Head of caudate nucleus (tissue), 42 donors: ENCODE data around the gene PCDH20.
"Not testable (repeated sequence)": the region's sequence is repeated elsewhere in the genome, so short reads cannot be mapped to it uniquely, and the experiment has no call there.

Source experiments
- DNase-seq, 42 donors: peaks; one replicate each; pipeline versions ENCODE4 v3.0.0 to v3.0.0-alpha.2; 2020 to 2021; ENCODE audit warnings: mixed read lengths in 7 of 42
- intact Hi-C: fragments of 100-400 bp; cut with DNase I; formaldehyde crosslinking; loops from one replicate; pipeline ENCODE4 v1.15.0; 2022

PCDH20 gene

DNA sequence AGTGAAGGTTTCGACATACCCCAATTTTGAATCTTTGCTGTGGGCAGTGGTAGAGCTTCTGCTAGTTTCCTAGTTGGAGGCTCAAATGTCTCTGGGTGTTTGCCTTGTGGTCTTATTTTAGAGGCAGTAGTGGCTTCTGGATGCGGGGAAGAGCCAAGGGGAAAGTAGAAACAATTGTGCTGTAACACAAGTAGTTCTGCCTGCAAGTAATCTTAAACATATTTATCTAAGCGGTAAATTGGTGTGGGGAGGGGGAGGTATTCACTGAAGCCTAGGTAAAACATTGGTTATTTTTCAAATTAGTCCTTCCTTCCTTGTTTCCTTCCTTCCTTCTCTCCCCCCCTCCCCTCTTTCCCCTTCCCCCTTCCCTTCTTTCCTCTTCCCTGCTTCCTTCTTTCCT lies at the start of gene PCDH20:
PCDH20 (minus strand) TSS at position 101 of the 400 bp plus-strand sequence. CDS start 691 bp downstream, outside the sequence.
- no peak for DNase-seq
- intact Hi-C loops: no loop called here

DNA sequence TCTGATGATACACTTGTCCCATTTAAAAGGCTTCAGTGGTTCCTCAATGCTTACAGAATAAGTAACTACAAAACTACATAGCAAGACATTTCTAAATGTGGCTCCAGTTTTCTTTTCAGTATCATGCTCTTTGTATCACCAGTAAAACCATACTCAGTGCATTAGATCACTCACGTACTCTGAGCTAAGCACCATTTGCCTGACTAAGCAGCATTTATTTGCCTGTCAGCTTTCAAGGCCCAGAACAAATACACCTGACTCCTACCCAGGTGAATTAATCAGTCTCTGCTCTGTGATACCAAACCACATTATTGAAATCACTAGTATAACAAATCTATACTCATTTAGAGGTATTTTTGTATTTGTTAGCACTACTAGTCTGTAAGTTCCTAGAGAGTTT lies 47.4 kb upstream of the PCDH20 start:
- intact Hi-C loops: no loop called here
- DNase-seq: no peak

DNA sequence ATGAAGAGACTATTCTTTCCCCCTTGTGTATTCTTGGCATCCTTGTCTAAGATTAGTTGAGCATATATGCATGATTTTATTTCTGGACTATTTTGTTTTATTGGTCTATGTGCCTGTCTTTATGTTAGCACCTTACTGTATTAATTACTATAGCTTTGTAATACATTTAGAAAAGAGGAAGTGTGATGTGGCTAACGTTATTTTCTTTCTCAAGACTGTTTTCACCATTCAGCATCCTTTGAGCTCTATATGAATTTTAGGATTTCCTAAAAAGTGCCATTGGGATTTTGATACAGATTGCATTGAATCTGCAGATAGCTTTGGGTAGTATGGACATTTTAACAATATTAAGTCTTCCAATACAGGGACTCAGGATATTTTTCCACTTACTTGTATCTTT lies 37.5 kb upstream of the PCDH20 start:
- DNase-seq: no peak
- intact Hi-C loops: no loop called here

- no peak for DNase-seq
- intact Hi-C loops: no loop called here
Measured at GRCh38 chr13:61432029-61432428, 16.4 kb upstream of the PCDH20 start.

- DNase-seq: no peak
- intact Hi-C loops: no loop called here
Measured at GRCh38 chr13:61423915-61424314, 8.3 kb upstream of the PCDH20 start.

GRCh38 chr13:61417086-61417570 lies 1.5 kb upstream of the PCDH20 start:
- intact Hi-C loops: no loop called here
- DNase-seq: no peak

GRCh38 chr13:61415058-61415721 lies 459 bp downstream of the PCDH20 start:
- intact Hi-C loops: no loop called here
- peak; percentile 26 to 86 (median 68) for DNase-seq

GRCh38 chr13:61414686-61415057 lies 977 bp downstream of the PCDH20 start:
- intact Hi-C loops: no loop called here
- peak in 17 of 42 donors; percentile 2 to 45 (median 20) for DNase-seq

DNA sequence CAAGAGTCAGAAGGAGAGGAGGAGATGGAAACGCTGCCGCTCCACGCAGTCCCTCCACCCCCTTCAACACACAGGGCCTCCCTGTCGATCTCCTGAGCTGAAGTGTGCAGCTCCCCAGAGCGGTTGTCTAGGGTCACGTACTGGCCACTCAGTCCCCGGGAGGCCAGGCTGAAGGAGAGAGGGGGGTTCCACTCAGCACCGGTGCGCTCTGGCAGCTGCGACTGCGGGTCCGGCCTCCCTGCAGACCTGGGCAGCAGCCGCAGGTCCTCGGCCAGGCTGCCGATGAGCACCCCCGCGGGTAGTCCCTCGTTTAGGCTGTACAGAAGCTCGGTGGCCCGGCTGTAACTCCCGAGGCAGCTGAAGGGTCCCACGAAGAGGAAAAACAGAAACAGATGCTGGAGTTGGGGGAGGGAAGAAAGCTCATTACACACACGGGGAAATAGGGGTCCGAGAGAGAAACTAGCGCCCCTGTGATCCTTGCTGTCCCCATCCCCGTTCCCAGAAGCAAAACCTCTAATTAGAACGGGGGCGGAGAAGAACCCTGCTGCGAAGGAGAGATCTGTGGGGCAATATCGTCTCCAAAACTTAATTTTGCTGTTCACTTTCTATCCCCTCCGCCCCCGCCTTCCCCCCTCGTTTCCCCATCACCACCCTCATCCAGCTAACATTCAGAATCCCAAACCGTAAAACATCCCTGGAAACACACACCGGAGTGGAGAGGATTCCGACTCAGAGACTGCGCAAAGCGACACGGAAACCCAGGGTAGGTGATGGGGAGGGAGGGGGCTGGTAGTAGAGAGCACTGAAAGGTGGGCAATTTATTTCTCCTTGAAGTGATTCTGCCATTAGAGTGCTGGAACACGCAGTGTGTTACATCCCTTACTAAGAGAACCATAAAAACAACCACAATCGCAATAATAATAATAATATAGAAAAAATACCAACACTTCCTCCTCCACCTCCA lies 1.8 kb downstream of the PCDH20 start:
- intact Hi-C loops: no loop called here
- peak in 39 of 42 donors; percentile 10 to 74 (median 38) for DNase-seq

- intact Hi-C loops: no loop called here
- peak in 4 of 42 donors; percentile 16 to 51 (median 28) for DNase-seq
Measured at GRCh38 chr13:61410669-61411297, 4.9 kb downstream of the PCDH20 start.

GRCh38 chr13:61410266-61410665 lies 5.4 kb downstream of the PCDH20 start:
- intact Hi-C loops: no loop called here

GRCh38 chr13:61408571-61408970 lies 7.1 kb downstream of the PCDH20 start:
- intact Hi-C loops: no loop called here

More at GRCh38 chr13:61410266-61410665, 5.4 kb downstream of the PCDH20 start:
- no peak for DNase-seq

DNA sequence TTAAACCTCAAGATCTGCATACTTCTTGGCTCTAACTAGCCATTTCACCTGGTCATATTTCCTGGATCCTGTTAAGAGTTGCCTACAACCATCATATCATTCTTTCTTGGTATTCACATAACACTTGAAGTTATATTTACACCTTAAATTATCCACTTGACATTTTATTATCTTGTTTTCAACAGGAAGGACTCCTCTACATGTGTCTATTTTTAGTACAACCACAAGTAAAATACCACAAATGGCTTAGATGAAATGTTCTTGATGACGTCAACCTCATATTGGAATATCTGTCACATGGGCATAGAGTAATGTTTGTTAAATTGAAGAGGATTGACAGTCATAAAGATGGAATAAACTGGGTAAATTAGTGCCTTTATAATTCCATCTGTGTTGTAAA lies 9.4 kb downstream of the PCDH20 start:
- intact Hi-C loops: no loop called here
- no peak for DNase-seq

More at GRCh38 chr13:61408571-61408970, 7.1 kb downstream of the PCDH20 start:
- DNase-seq: no peak

DNA sequence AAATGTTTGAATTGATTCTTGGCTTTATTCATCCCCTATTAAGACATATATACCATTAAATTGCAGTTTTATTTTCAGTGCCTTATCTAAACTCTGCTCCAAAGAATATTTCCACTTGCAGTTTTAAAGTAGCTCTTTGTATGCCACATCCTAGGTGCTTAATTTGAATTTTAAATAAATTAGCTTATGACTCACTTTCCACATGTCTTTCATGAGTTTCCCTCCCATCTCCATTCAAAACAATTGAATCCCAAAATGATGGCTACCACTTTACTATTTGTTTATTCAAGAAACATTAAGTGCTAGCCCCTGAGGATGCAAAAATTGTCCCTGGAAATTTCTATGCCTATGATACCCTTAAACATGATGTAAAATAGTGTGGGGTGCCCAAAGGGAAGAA lies 19.5 kb downstream of the PCDH20 start:
- DNase-seq: no peak
- intact Hi-C loops: no loop called here

GRCh38 chr13:61391426-61391825 lies 24.2 kb downstream of the PCDH20 start:
- intact Hi-C loops: no loop called here
- no peak for DNase-seq

DNA sequence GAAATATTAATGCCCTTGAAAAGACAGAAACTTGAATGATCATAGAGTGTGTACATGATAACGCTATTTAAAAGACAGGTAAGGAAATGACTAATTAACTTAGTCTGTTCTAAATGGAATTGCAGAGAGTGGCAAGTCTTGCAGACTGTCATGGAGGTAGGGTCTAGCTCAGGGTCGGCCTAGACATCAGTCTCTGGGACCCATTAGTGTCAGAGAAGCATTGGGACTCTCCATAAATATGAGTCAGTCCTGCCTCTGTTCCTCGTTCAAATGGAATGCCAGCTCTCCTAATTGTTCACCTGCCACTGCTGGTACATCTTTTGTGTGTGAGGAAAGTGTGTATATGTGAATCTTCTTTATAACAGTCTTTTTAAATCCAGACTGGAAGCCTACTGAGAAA lies 28.0 kb downstream of the PCDH20 start:
- intact Hi-C loops: no loop called here
- DNase-seq: no peak

GRCh38 chr13:61383111-61383510 lies 32.5 kb downstream of the PCDH20 start:
- DNase-seq: no peak
- intact Hi-C loops: no loop called here

DNA sequence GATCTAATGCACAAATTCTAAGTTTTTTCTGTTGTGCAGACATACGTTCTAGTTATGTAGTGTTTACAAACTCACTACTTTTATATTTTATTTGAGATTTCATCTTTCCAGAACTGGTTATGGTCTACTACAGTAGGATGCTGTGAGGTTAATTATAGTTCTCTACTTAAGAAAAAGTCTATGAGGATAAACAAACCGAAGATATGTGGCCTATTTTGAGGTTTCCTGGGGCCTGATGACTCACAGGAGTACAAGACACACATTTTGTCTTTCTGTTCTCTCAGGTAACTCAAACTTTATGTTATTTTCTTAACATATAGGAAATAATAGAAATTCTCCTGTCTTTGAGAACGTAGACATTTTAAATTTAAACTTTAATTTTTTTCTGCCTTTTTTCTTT lies 45.1 kb downstream of the PCDH20 start:
- no peak for DNase-seq
- intact Hi-C loops: no loop called here

DNA sequence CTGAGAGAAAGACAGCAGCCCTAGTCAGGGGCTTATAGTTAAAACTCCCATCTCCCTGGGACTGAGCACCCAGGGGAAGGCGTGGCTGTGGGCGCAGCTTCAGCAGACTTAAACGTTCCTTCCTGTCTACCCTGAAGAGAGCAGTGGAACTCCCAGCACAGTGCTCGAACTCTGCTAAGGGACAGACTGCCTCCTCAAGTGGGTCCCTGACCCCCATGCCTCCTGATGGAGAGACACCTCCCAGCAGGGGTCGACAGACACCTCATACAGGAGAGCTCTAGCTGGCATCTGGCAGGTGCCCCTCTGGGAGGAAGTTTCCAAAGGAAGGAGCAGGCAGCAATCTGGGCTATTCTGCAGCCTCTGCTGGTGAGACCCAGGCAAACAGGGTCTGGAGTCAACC lies 51.0 kb downstream of the PCDH20 start:
- intact Hi-C loops, DNase-seq: not testable (repeated sequence)

DNA sequence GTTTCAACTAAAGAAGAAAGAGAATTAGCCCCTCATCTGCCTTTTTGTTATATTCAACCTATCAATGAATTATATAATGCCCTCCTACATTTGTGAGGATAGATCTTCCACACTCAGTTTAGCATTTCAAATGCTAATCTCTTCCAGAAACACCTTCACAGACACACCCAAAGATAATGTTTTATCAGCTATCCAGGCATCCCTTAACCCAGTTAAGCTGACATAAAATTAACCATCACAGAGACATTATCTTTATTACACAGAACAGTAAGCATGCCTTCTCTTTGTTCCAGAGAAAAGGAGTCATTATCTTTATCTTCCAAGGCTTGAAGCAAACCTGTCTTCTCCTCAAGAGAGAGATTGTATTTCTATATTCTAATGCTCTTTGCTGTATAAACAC lies 53.1 kb downstream of the PCDH20 start:
- intact Hi-C loops: no loop called here

More for the DNA sequence above, 53.1 kb downstream of the PCDH20 start:
- no peak for DNase-seq
